Pulmonary artery endothelial cell (primary cell): ENCODE measurements around the gene DQX1. TPM values are rescaled to one million over a fixed set of nuclear protein-coding genes. Genes with fewer than 3 reads are reported as not detected.
"Not testable (repeated sequence)": the region's sequence is repeated elsewhere in the genome, so short reads cannot be mapped to it uniquely, and the experiment has no call there.

Experiments used
- DNase-seq: peaks from one replicate; pipeline ENCODE4 v3.0.0-alpha.2; 2011; ENCODE audit warnings: low read depth, low spot score
- total RNA-seq: library from RNA; depleted of rRNA; stranded (reverse); fragments of >200 nt; gene quantifications from 2 replicates; pipeline ENCODE4 v1.2.3, GENCODE V29; 2014

Gene DQX1
- total RNA-seq: not detected in 2 replicates

- no peak for DNase-seq
Observed at GRCh38 chr2:74525717-74526648, at the start of gene DQX1. Gene DQX1, minus strand, starts transcription at chr2:74526231. Its CDS starts 502 bp downstream, at chr2:74525729.

- no peak for DNase-seq
Observed at GRCh38 chr2:74575320-74575719, 49.3 kb upstream of the DQX1 start.

- DNase-seq: no peak
Observed at GRCh38 chr2:74573747-74574562, 47.9 kb upstream of the DQX1 start.

- DNase-seq: no peak
Observed at GRCh38 chr2:74572178-74572925, 46.3 kb upstream of the DQX1 start.

- no peak for DNase-seq
Observed at GRCh38 chr2:74571058-74571457, 45.0 kb upstream of the DQX1 start.

- no peak for DNase-seq
Observed at GRCh38 chr2:74569686-74570085, 43.7 kb upstream of the DQX1 start.

- DNase-seq: no peak
Observed at GRCh38 chr2:74567881-74568280, 41.9 kb upstream of the DQX1 start.

- no peak for DNase-seq
Observed at GRCh38 chr2:74566754-74567085, 40.7 kb upstream of the DQX1 start.

GRCh38 chr2:74566076-74566753, 40.2 kb upstream of the DQX1 start:
- DNase-seq: no peak

- no peak for DNase-seq
Observed at GRCh38 chr2:74564222-74564621, 38.2 kb upstream of the DQX1 start.

GRCh38 chr2:74562126-74562775, 36.2 kb upstream of the DQX1 start:
- no peak for DNase-seq

- DNase-seq: not testable (repeated sequence)
Observed at GRCh38 chr2:74561022-74561421, 35.0 kb upstream of the DQX1 start.

- no peak for DNase-seq
Observed at GRCh38 chr2:74560591-74560990, 34.6 kb upstream of the DQX1 start.

GRCh38 chr2:74559912-74560311, 33.9 kb upstream of the DQX1 start:
- DNase-seq: no peak

GRCh38 chr2:74558284-74559230, 32.5 kb upstream of the DQX1 start:
- DNase-seq: no peak

- DNase-seq: no peak
Observed at GRCh38 chr2:74556831-74557370, 30.9 kb upstream of the DQX1 start.

GRCh38 chr2:74556159-74556558, 30.1 kb upstream of the DQX1 start:
- DNase-seq: no peak

GRCh38 chr2:74555610-74556103, 29.6 kb upstream of the DQX1 start:
- DNase-seq: no peak
